Measurements from ENCODE around the gene AGAP3.

AGAP3 gene

DNA sequence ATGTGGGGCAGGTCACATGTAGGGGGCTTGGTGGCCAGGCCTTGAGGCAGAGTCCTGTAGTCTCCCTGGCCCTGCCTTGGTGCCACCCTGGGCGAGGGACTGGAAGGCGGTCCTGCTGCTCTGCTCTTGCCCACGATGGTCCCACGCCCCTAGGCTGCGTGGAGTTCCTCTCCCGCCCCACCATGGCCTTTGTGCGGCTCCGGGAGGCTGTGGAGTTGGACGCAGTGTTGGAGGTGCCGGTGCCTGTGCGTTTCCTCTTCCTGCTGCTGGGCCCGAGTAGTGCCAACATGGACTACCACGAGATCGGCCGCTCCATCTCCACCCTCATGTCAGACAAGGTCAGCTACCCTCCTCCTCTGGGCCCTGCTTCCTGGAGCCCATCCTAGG is 15.7 kb upstream of the AGAP3 start:
- no peaks in the 10 kb centered on the region for H3K4me1 ChIP-seq (ENCODE audit: insufficient read depth, low read length)
- H3K36me3 ChIP-seq (ENCODE audit: insufficient read depth, low read length) = peaks cover 67% of the 10 kb centered on the region
- H3K4me3 ChIP-seq (ENCODE audit: low read length) = no peak overlapping the region
- no peaks in the 10 kb centered on the region for H3K9me3 ChIP-seq (ENCODE audit: low read length)
- no peaks in the 10 kb centered on the region for H3K27me3 ChIP-seq (ENCODE audit: insufficient read depth, low read length)
- H2AFZ ChIP-seq (ENCODE audit: low read depth, low read length) = no peak overlapping the region

DNA sequence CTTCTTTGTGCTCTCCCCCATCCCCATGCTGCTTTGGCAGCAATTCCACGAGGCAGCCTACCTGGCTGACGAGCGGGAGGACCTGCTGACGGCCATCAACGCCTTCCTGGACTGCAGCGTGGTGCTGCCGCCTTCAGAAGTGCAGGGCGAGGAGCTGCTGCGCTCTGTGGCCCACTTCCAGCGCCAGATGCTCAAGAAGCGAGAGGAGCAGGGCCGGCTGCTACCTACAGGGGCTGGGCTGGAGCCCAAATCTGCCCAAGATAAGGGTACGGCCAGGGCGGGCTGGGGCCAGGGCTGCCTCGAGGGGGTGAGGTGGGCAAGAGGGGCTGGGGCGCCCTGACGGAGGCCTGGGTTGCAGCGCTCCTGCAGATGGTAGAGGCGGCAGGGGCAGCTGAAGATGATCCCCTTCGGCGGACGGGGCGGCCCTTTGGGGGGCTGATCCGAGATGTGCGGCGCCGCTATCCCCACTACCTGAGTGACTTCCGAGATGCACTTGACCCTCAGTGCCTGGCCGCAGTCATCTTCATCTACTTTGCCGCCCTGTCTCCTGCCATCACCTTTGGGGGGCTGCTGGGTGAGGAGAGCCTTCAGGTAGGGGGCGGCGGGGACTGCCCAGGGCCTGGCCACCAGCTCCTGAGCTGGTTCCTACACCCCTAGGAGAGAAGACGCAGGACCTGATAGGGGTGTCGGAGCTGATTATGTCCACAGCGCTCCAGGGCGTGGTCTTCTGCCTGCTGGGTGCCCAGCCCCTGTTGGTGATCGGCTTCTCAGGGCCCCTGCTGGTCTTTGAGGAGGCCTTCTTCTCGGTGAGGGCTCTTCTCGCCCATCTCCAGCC is 15.0 kb upstream of the AGAP3 start:
- no peak overlapping the region for H3K4me3 ChIP-seq (ENCODE audit: low read length)
- no peaks in the 10 kb centered on the region for H3K27me3 ChIP-seq (ENCODE audit: insufficient read depth, low read length)
- no peaks in the 10 kb centered on the region for H3K4me1 ChIP-seq (ENCODE audit: insufficient read depth, low read length)
- no peaks in the 10 kb centered on the region for H3K9me3 ChIP-seq (ENCODE audit: low read length)
- no peak overlapping the region for H2AFZ ChIP-seq (ENCODE audit: low read depth, low read length)
- peaks cover 64% of the 10 kb centered on the region for H3K36me3 ChIP-seq (ENCODE audit: insufficient read depth, low read length)

DNA sequence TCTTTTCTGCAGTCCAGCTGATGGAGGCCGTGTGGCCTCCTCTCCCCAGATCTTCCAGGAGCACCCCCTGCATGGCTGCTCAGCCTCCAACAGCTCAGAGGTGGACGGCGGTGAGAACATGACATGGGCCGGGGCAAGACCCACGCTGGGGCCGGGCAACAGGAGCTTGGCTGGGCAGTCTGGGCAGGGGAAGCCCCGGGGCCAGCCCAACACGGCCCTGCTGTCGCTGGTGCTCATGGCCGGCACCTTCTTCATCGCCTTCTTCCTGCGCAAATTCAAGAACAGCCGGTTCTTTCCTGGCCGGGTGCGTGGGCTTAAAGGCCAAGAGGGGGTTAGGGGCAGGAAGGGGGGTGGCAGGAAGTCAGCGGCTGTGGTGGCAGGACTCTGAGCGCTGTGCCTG is 12.3 kb upstream of the AGAP3 start:
- Histone ChIP-seq H2AFZ (ENCODE audit: low read depth, low read length) (no peak overlapping the region), H3K27me3 (ENCODE audit: insufficient read depth, low read length) (no peaks in the 10 kb centered on the region), H3K4me1 (ENCODE audit: insufficient read depth, low read length) (peaks cover 6% of the 10 kb centered on the region), H3K9me3 (ENCODE audit: low read length) (no peaks in the 10 kb centered on the region), H3K36me3 (ENCODE audit: insufficient read depth, low read length) (peaks cover 47% of the 10 kb centered on the region), H3K4me3 (ENCODE audit: low read length) (no peak overlapping the region)

DNA sequence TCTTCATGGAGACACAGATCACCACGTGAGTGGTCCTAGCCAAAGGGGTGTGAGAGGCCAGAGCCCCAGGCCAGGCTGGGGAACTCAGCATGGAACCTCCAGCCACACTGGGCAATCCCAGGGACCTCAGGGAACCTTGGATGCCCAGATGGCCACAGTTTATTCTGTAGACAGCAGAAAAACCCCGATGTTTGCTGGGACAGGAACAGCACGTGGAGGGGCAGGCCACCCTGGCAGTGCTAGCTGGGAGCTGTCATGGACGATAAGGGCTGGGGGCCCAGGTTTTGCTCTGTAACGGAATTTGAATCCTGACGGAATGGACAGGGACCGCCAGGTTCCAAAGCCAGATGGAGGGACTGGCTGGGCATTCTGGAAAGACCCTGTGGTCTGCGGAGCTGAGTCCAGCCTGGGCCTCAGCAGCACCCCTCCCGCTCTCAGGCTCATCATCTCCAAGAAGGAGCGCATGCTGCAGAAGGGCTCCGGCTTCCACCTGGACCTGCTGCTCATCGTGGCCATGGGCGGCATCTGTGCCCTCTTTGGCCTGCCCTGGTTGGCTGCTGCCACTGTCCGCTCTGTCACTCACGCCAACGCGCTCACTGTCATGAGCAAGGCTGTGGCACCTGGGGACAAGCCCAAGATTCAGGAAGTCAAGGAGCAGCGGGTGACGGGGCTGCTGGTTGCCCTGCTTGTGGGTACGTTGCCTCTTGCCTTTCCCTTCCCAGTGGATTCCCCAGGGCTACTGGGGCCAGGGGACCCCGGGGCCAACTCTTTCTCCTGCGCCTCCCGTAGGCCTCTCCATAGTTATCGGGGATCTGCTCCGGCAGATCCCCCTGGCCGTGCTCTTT is 11.2 kb upstream of the AGAP3 start:
- H2AFZ ChIP-seq (ENCODE audit: low read depth, low read length) = no peak overlapping the region
- H3K36me3 ChIP-seq (ENCODE audit: insufficient read depth, low read length) = peaks cover 39% of the 10 kb centered on the region
- H3K9me3 ChIP-seq (ENCODE audit: low read length) = no peaks in the 10 kb centered on the region
- H3K27me3 ChIP-seq (ENCODE audit: insufficient read depth, low read length) = no peaks in the 10 kb centered on the region
- H3K4me3 ChIP-seq (ENCODE audit: low read length) = no peak overlapping the region
- peaks cover 17% of the 10 kb centered on the region for H3K4me1 ChIP-seq (ENCODE audit: insufficient read depth, low read length)

DNA sequence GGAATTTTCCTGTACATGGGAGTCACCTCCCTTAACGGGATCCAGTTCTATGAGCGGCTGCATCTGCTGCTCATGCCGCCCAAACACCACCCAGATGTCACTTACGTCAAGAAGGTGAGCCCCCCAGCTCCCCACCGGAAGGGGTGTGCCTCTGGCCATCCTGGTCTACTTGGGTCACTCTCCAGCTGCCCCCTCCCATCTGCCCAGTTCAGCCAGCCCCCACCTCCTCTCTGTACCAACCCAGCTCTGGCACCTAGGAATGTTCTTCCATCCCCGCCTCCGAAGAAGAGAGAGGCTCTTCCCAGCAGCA is 10.7 kb upstream of the AGAP3 start:
- no peak overlapping the region for H3K4me3 ChIP-seq (ENCODE audit: low read length)
- peaks cover 17% of the 10 kb centered on the region for H3K4me1 ChIP-seq (ENCODE audit: insufficient read depth, low read length)
- no peak overlapping the region for H2AFZ ChIP-seq (ENCODE audit: low read depth, low read length)
- H3K27me3 ChIP-seq (ENCODE audit: insufficient read depth, low read length) = no peaks in the 10 kb centered on the region
- peaks cover 34% of the 10 kb centered on the region for H3K36me3 ChIP-seq (ENCODE audit: insufficient read depth, low read length)
- no peaks in the 10 kb centered on the region for H3K9me3 ChIP-seq (ENCODE audit: low read length)

DNA sequence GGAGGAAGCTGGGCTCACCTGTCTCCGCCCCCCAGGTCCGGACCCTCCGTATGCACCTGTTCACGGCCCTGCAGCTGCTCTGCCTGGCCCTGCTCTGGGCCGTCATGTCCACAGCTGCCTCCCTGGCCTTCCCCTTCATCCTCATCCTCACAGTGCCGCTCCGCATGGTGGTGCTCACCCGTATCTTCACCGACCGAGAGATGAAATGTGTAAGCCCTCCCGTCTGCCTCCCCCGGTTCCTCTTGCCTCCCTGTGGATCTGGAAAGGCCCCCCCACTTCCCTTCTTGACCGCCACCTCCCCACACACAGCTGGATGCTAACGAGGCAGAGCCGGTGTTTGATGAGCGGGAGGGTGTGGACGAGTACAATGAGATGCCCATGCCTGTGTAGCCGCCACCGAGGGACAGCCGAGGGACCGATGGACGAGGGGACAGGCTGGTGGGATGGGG is 10.3 kb upstream of the AGAP3 start:
- no peak overlapping the region for H3K4me3 ChIP-seq (ENCODE audit: low read length)
- H3K27me3 ChIP-seq (ENCODE audit: insufficient read depth, low read length) = no peaks in the 10 kb centered on the region
- no peak overlapping the region for H2AFZ ChIP-seq (ENCODE audit: low read depth, low read length)
- peaks cover 20% of the 10 kb centered on the region for H3K4me1 ChIP-seq (ENCODE audit: insufficient read depth, low read length)
- H3K9me3 ChIP-seq (ENCODE audit: low read length) = no peaks in the 10 kb centered on the region
- H3K36me3 ChIP-seq (ENCODE audit: insufficient read depth, low read length) = peaks cover 30% of the 10 kb centered on the region

DNA sequence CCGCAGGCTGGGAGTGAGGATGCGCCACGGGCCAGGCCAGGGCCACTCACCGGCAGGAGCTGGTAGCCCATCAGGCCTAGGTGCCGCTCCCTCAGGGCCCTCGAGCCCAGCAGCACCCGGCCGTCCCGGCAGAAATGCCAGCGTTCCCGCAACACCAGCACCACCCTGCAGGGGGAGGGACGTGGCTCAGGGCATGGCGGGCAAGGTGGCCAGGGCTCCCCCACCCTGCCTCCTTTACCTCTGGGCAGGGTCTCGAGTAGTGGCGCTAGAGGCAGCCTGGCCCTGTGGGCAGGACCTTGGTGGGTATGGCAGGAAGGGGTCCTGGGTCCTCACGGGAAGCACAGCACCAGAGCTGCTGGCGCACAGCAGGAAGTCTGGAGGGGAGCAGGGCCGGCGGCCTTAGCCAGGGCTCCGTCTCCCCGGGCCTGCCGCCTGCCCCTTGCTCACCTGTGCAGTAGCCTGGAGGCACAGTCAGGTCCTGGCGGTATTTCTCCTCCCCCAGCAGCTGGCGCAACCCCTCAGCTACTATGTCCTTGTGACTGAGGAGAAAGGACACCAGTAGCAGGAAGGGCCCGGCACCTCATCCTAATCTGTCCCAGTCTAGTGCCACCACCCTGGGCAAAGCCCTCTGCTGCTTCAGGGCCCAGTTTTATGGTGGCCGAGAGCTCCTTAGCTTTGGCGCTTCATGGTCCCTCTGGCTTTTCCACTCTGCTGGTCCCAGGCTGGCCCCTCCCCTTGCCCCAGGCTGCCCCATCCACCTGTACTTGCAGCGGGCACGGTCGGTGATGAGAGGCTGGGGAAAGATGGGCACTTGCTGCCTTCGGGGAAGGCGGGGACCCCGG is 9.2 kb upstream of the AGAP3 start:
- no peak overlapping the region for H3K4me3 ChIP-seq (ENCODE audit: low read length)
- no peaks in the 10 kb centered on the region for H3K9me3 ChIP-seq (ENCODE audit: low read length)
- H2AFZ ChIP-seq (ENCODE audit: low read depth, low read length) = no peak overlapping the region
- H3K4me1 ChIP-seq (ENCODE audit: insufficient read depth, low read length) = peaks cover 30% of the 10 kb centered on the region
- peaks cover 21% of the 10 kb centered on the region for H3K36me3 ChIP-seq (ENCODE audit: insufficient read depth, low read length)
- H3K27me3 ChIP-seq (ENCODE audit: insufficient read depth, low read length) = no peaks in the 10 kb centered on the region

DNA sequence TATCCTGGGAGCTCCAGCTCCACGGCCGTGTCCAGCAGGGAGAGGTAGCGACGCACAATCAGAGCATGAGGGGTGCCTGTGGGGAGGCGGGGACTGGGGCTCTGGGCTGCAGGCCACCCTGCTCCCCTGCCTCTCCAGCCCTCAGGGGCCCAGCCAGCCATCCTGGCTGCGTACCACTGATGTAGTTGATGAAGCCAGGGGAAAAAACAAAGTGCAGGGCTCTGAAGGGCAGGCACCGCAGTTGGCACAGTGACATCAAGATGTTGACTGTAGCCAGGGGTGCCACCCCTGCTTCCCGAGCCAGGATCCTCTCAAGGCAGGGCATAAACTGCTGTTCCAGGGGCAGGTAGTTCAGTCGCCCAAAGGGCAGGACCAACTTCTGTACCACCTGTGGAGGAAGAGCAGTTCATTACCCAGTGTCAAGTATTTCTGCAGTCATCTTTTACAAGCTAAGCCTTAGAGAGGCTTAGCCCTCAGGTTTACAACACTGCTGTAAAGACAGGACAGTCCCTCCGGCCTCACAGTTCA is 8.5 kb upstream of the AGAP3 start:
- no peak overlapping the region for H3K4me3 ChIP-seq (ENCODE audit: low read length)
- H3K9me3 ChIP-seq (ENCODE audit: low read length) = no peaks in the 10 kb centered on the region
- H2AFZ ChIP-seq (ENCODE audit: low read depth, low read length) = no peak overlapping the region
- no peaks in the 10 kb centered on the region for H3K27me3 ChIP-seq (ENCODE audit: insufficient read depth, low read length)
- peaks cover 21% of the 10 kb centered on the region for H3K36me3 ChIP-seq (ENCODE audit: insufficient read depth, low read length)
- peaks cover 37% of the 10 kb centered on the region for H3K4me1 ChIP-seq (ENCODE audit: insufficient read depth, low read length)

DNA sequence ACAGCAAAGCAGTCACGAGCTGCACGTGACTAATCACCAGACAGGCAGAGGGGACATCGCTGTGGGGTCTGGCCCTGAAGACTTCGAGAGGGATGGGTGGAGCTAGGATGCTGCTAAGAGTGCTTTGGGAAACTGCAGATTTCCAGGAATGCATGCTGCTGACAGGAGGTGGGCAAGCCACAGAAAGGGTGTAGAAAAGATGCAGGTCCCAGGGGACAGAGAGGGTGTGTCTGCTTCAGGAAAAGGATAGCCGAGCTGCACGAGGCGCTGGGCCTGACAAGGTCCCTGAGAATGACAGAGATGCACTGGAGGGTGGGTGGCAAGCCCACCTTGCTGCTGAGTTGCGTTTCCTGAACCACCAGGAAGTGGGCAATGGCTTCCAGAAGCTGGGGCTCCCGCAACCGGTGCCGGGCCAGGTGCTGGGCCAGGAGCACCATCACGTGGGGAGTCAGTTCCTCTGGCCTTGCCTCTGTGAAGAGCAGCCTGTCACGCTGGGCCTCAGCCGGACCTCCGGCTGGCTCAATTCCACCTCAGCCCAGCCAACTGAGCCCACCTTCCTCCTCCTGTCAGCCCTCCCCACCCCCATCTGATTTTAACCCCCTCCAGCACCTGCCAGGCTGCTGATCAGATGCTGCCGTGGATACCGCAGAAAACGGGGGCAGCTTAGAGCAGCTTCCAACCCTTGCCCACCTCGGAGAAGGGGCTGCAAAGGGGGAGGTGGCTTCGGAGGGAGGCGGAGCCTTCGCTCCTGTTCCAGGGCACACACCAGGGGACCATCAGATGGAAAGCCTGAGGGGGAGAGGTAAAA is 7.8 kb upstream of the AGAP3 start:
- no peaks in the 10 kb centered on the region for H3K9me3 ChIP-seq (ENCODE audit: low read length)
- no peak overlapping the region for H3K4me3 ChIP-seq (ENCODE audit: low read length)
- H3K4me1 ChIP-seq (ENCODE audit: insufficient read depth, low read length) = peaks cover 39% of the 10 kb centered on the region
- H3K27me3 ChIP-seq (ENCODE audit: insufficient read depth, low read length) = no peaks in the 10 kb centered on the region
- H2AFZ ChIP-seq (ENCODE audit: low read depth, low read length) = no peak overlapping the region
- peaks cover 21% of the 10 kb centered on the region for H3K36me3 ChIP-seq (ENCODE audit: insufficient read depth, low read length)

DNA sequence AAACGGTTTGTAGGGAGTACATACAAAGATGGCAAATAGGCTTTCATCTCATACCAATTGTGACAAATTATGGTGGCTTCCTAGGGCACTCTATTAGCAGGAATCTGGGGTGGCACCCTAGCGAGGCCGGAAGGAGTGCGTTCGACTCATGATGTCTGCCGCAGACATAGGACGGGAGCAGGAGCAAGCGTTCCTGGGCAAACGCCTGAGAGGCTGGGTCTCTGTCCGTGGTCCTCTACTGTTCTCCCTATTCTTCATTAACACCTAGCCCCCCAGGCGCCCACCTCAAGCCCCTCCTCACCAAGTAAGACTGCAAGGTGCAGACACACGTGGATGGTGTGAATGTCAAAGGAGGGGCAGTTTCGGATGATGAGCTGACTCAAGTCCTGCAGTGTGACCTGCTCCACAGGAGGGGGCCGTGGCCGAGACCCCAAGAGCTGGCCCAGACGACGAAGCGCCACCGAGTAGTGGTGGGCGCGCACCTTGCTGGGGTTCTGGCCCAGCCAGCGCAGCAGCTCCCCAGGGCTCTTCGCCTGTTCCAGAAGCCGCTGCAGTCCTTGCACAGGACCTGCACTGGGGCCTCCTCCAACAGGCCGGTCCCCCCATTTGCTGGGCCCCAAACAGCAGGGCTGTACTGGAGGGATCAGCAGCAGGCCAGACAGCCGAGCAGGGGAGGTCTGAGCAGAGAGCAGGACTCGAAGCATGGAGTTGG is 6.9 kb upstream of the AGAP3 start:
- H3K36me3 ChIP-seq (ENCODE audit: insufficient read depth, low read length) = peaks cover 20% of the 10 kb centered on the region
- no peaks in the 10 kb centered on the region for H3K27me3 ChIP-seq (ENCODE audit: insufficient read depth, low read length)
- H2AFZ ChIP-seq (ENCODE audit: low read depth, low read length) = no peak overlapping the region
- no peaks in the 10 kb centered on the region for H3K9me3 ChIP-seq (ENCODE audit: low read length)
- H3K4me1 ChIP-seq (ENCODE audit: insufficient read depth, low read length) = peaks cover 45% of the 10 kb centered on the region
- peak overlapping the region; percentile 74 for H3K4me3 ChIP-seq (ENCODE audit: low read length)

DNA sequence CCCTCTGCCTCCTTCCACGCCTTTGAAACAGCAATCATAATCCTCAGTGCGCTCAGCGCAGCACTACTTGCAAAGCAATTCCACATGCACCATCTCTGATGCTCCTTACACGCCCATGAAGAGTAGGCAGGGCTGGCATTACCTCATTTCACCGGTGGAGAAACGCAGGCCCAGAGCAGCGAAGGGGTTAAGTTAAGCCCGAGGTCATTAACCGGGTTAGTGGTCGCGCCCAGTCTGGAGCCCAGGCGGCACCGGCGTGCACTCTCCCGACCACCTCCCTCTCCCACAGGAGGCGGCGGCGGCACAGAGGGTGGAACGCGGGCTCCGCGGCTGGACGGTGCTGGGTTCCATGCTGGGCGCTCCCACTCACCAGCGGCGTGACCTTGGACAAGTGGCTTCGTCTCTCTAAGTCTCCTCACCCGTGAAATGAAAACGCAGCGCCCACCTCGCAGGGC is 6.2 kb upstream of the AGAP3 start:
- Histone ChIP-seq H3K9me3 (ENCODE audit: low read length) (no peaks in the 10 kb centered on the region), H3K36me3 (ENCODE audit: insufficient read depth, low read length) (peaks cover 13% of the 10 kb centered on the region)

More for the DNA sequence above, 6.2 kb upstream of the AGAP3 start:
- H2AFZ ChIP-seq (ENCODE audit: low read depth, low read length) = peak overlapping the region; percentile 58
- H3K27me3 ChIP-seq (ENCODE audit: insufficient read depth, low read length) = no peaks in the 10 kb centered on the region
- peak overlapping the region; percentile 74 for H3K4me3 ChIP-seq (ENCODE audit: low read length)
- H3K4me1 ChIP-seq (ENCODE audit: insufficient read depth, low read length) = peaks cover 46% of the 10 kb centered on the region

All from neuron (in vitro differentiated cells).